SU-DHL-6 (cell line): ENCODE results near the gene SESN3.

Experiments
- H2AFZ ChIP-seq: fragments of 200-600 bp; sonication (generic); 2 replicates; pipeline ENCODE4 v1.6.1; 2014; ENCODE audit warnings: low read depth, mild to moderate bottlenecking, moderate library complexity, mixed read lengths, antibody characterized with exemption, low read length; ENCODE audit not compliant: severe bottlenecking
- H3F3A ChIP-seq: fragments of 200-600 bp; shearing (Covaris generic); 2 replicates; pipeline ENCODE4 v1.6.0; 2016; ENCODE audit warnings: antibody characterized with exemption, mild to moderate bottlenecking; ENCODE audit not compliant: insufficient read depth
- H3K27ac ChIP-seq: fragments of 200-600 bp; sonication (generic); 2 replicates; pipeline ENCODE4 v1.5.1; 2016; ENCODE audit warnings: low read depth, mild to moderate bottlenecking, low read length, moderate library complexity, mixed read lengths
- H3K27me3 ChIP-seq: fragments of 200-600 bp; sonication (generic), shearing (Covaris generic); 2 replicates; pipeline ENCODE4 v1.6.0; 2014; ENCODE audit warnings: mild to moderate bottlenecking, low read length
- H3K36me3 ChIP-seq: fragments of 200-600 bp; sonication (generic); 2 replicates; pipeline ENCODE4 v1.6.1; 2014; ENCODE audit warnings: mild to moderate bottlenecking, low read length, mixed read lengths
- H3K4me2 ChIP-seq: fragments of 300-600, 200-600 bp; shearing (Covaris generic), sonication (generic); 2 replicates; pipeline ENCODE4 v1.6.0; 2014; ENCODE audit warnings: low read length, low read depth, mild to moderate bottlenecking; ENCODE audit not compliant: poor library complexity, severe bottlenecking
- H3K4me3 ChIP-seq: fragments of 200-600 bp; sonication (generic); 2 replicates; pipeline ENCODE4 v1.5.1; 2014; ENCODE audit warnings: antibody characterized with exemption, low read length, mild to moderate bottlenecking, mixed read lengths; ENCODE audit not compliant: insufficient read depth, poor library complexity, severe bottlenecking
- H3K79me2 ChIP-seq: fragments of 200-600 bp; sonication (generic); 2 replicates; pipeline ENCODE4 v1.6.1; 2014; ENCODE audit warnings: mild to moderate bottlenecking, low read length, moderate library complexity; ENCODE audit not compliant: insufficient read depth
- H3K9ac ChIP-seq: fragments of 200-600 bp; sonication (generic); 2 replicates; pipeline ENCODE4 v1.7.0; 2014; ENCODE audit warnings: mild to moderate bottlenecking, low read length
- H3K9me2 ChIP-seq: fragments of 200-600 bp; sonication (generic); replicated peaks from 2 replicates; pipeline ENCODE4 v1.6.1; 2014; ENCODE audit warnings: low read length; ENCODE audit not compliant: insufficient read depth
- H3K9me3 ChIP-seq: fragments of 200-600 bp; sonication (generic); 2 replicates; pipeline ENCODE4 v1.6.1; 2014; ENCODE audit warnings: low read length, mixed read lengths; ENCODE audit not compliant: insufficient read depth
- H4K20me1 ChIP-seq: fragments of 200-600 bp; sonication (generic); 2 replicates; pipeline ENCODE4 v1.6.1; 2014; ENCODE audit warnings: low read depth, mild to moderate bottlenecking, antibody characterized with exemption, low read length, moderate library complexity, mixed read lengths
- CTCF ChIP-seq: fragments of 200-600 bp; sonication (generic); IDR thresholded peaks from one replicate; pipeline ENCODE4 v1.5.1; 2017; ENCODE audit warnings: antibody characterized with exemption, mild to moderate bottlenecking, low read length, moderate library complexity; ENCODE audit not compliant: insufficient read depth, poor library complexity, severe bottlenecking
- EZH2phosphoT487 ChIP-seq: fragments of 200-600 bp; sonication (generic), shearing (Covaris generic); conservative IDR thresholded peaks from 2 replicates; pipeline ENCODE4 v1.6.1; 2018; ENCODE audit warnings: mild to moderate bottlenecking, antibody characterized with exemption, low read length, moderate library complexity, mixed read lengths

The SESN3 gene

GRCh38 chr11:95200781-95201457 is 30.1 kb downstream of the SESN3 start:
- Histone ChIP-seq H3K9me3 (no peaks in the 10 kb centered on the region), H4K20me1 (no peaks in the 10 kb centered on the region), H3K27me3 (no peaks in the 10 kb centered on the region), H3K27ac (no peak overlapping the region), H3K36me3 (no peaks in the 10 kb centered on the region), H2AFZ (no peak overlapping the region), H3K9ac (no peak overlapping the region), H3F3A (no peaks in the 10 kb centered on the region), H3K9me2 (no peaks in the 10 kb centered on the region), H3K4me3 (no peak overlapping the region), H3K4me2 (no peak overlapping the region), H3K79me2 (no peaks in the 10 kb centered on the region)
- TF ChIP-seq CTCF (no peak), EZH2phosphoT487 (no peak)

- Histone ChIP-seq H3K9me2 (no peaks in the 10 kb centered on the region), H3K27ac (no peak overlapping the region), H3K9me3 (no peaks in the 10 kb centered on the region), H3K4me2 (no peak overlapping the region), H3F3A (no peaks in the 10 kb centered on the region), H3K9ac (no peak overlapping the region), H3K27me3 (no peaks in the 10 kb centered on the region), H3K4me3 (no peak overlapping the region), H3K79me2 (no peaks in the 10 kb centered on the region), H3K36me3 (no peaks in the 10 kb centered on the region), H2AFZ (no peak overlapping the region), H4K20me1 (no peaks in the 10 kb centered on the region)
- TF ChIP-seq CTCF (no peak), EZH2phosphoT487 (no peak)
Observed at GRCh38 chr11:95195831-95196230, 35.2 kb downstream of the SESN3 start.

- no peaks in the 10 kb centered on the region for H3K79me2 ChIP-seq
- no peaks in the 10 kb centered on the region for H3K9me3 ChIP-seq
- no peak overlapping the region for H3K4me2 ChIP-seq
- H2AFZ ChIP-seq = no peak overlapping the region
- no peak overlapping the region for H3K27ac ChIP-seq
- no peaks in the 10 kb centered on the region for H3K27me3 ChIP-seq
- H4K20me1 ChIP-seq = no peaks in the 10 kb centered on the region
- TF ChIP-seq CTCF (no peak), EZH2phosphoT487 (no peak)
- H3K9ac ChIP-seq = no peak overlapping the region
- H3F3A ChIP-seq = no peaks in the 10 kb centered on the region
- H3K36me3 ChIP-seq = no peaks in the 10 kb centered on the region
- H3K9me2 ChIP-seq = no peaks in the 10 kb centered on the region
- H3K4me3 ChIP-seq = no peak overlapping the region
Observed at GRCh38 chr11:95193541-95193940, 37.5 kb downstream of the SESN3 start.
